Fibroblast of mammary gland (primary cell): Measurements from ENCODE around the gene HABP2.

Experiments
- DNase-seq: peaks from one replicate; pipeline ENCODE4 v3.0.0-alpha.2; 2010; ENCODE audit warnings: low read depth
- H3K4me3 ChIP-seq: 2 replicates; pipeline ENCODE4 v1.5.1; 2011; ENCODE audit warnings: low read depth, mild to moderate bottlenecking, low read length, moderate library complexity; ENCODE audit not compliant: control insufficient read depth
- CTCF ChIP-seq: conservative IDR thresholded peaks from 2 replicates; pipeline ENCODE4 v1.5.1; 2011; ENCODE audit warnings: low read depth, low read length, inconsistent platforms; ENCODE audit not compliant: control insufficient read depth, insufficient read depth

The HABP2 gene

DNA sequence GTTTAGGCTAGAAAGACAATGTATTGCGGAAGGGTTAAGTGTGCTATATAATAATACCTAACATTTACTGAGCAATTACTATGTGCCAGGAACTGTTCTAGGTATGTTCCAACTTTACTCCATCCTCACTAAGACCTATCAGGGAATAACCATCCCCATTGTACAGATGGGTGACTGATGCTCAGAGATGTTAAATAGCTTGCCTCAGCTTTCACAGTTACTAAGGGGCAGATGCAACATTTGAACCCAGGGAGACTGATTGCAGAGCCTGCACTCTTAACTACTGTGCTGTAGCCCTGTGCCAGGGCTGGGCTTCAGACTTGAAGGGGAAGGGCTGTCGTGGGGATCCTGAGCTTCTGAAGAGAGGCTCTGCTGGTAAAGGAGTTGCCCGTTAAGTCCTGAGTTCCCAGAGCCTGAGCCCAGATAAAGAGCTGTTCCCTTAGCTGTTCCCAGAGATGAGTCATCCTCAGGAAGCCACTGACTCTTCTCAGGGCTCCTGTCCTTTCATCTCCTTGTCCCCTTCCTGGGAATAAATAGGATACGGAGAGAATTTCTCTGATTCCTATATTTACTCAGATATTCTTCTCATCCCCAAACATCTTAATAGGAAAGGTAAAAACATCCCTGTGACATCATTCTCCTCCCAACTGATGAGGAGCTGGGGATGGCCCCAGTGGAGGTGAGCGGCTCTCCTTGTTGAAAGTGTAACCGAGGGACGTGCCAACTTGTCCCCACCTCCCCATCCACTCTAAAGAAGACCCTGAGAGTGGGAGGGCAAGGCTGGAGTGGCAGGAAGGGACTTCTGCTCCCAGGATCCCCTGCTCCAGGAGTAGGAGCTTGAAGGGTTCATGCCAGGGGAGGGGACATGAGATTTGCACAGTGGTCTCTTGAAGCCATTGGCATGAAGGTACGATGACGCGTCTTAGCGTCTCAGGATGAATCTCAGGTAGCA, 28.0 kb upstream of the HABP2 start:
- no peak for TF ChIP-seq CTCF
- no peak overlapping the region for H3K4me3 ChIP-seq
- peak; percentile 19 for DNase-seq

- DNase-seq = no peak
- no peak for TF ChIP-seq CTCF
These were observed 27.1 kb upstream of the HABP2 start for GRCh38 chr10:113525713-113526112.

DNA sequence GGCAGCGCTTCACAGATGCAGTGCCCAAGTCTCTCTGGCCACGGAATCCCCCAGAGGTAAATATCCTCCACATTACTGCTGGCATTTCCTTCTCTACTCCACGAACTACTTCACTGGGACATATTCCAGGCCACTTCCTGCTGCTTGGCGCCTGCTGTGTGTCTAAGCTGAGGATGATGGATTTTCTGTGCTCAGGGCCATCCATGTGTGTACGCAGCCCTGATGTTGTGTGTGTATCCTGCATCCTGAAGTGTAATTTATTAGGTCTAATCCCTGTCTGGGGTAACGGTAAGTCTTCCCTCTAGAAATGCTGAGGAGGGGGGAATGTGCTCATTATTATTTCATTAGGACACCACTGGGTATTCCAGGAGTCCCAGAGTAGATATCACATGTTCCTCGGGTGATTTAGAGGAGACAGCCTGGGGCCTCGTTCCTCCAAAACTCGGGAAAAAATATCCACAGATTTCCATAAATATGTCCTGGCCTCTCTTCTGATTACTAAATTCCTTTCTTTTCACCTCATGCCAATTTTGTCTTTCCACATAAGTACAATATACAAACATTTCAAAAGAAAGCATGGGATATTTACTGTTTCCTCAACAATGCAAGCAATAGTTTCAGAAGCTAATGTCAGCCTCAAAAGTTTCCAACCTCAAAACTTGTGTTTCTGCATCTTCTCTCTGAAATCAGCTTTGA, 25.5 kb upstream of the HABP2 start:
- no peak for DNase-seq
- H3K4me3 ChIP-seq = no peak overlapping the region
- no peak for TF ChIP-seq CTCF

More at GRCh38 chr10:113525713-113526112, 27.1 kb upstream of the HABP2 start:
- no peak overlapping the region for H3K4me3 ChIP-seq

- no peak overlapping the region for H3K4me3 ChIP-seq
- DNase-seq = no peak
- no peak for TF ChIP-seq CTCF
These were observed 24.0 kb upstream of the HABP2 start for GRCh38 chr10:113528876-113529275.

GRCh38 chr10:113529575-113529974, 23.3 kb upstream of the HABP2 start:
- TF ChIP-seq CTCF = no peak
- no peak overlapping the region for H3K4me3 ChIP-seq
- DNase-seq = no peak

- no peak for TF ChIP-seq CTCF
- no peak for DNase-seq
- no peak overlapping the region for H3K4me3 ChIP-seq
These were observed 22.4 kb upstream of the HABP2 start for GRCh38 chr10:113530476-113530875.
